T-helper 2 cell treated with Interferon-gamma antibody and Interleukin-4, amounts not matched to agents 5 μg/mL and 100 μg/mL, for 36 hours (primary cell): ENCODE results near the gene ANGEL2.

Experiments
- DNase-seq: peaks from one replicate; pipeline ENCODE4 v3.0.0; 2021; ENCODE audit warnings: low spot score
- H3K27ac Mint-ChIP-seq: one replicate; pipeline ENCODE4 v1.8.0; 2021; ENCODE audit warnings: mild to moderate bottlenecking, mixed read lengths
- H3K27me3 Mint-ChIP-seq: one replicate; pipeline ENCODE4 v1.8.0; 2021; ENCODE audit warnings: low read depth, mixed read lengths
- H3K36me3 Mint-ChIP-seq: one replicate; pipeline ENCODE4 v1.8.0; 2021; ENCODE audit warnings: low read depth, mixed read lengths
- H3K4me1 Mint-ChIP-seq: one replicate; pipeline ENCODE4 v1.8.0; 2021; ENCODE audit warnings: low read depth, mixed read lengths
- H3K4me3 Mint-ChIP-seq: one replicate; pipeline ENCODE4 v1.8.0; 2022; ENCODE audit warnings: mild to moderate bottlenecking, moderate library complexity, mixed read lengths
- H3K9me3 Mint-ChIP-seq: one replicate; pipeline ENCODE4 v1.8.0; 2021; ENCODE audit warnings: mixed read lengths

Gene ANGEL2

DNA sequence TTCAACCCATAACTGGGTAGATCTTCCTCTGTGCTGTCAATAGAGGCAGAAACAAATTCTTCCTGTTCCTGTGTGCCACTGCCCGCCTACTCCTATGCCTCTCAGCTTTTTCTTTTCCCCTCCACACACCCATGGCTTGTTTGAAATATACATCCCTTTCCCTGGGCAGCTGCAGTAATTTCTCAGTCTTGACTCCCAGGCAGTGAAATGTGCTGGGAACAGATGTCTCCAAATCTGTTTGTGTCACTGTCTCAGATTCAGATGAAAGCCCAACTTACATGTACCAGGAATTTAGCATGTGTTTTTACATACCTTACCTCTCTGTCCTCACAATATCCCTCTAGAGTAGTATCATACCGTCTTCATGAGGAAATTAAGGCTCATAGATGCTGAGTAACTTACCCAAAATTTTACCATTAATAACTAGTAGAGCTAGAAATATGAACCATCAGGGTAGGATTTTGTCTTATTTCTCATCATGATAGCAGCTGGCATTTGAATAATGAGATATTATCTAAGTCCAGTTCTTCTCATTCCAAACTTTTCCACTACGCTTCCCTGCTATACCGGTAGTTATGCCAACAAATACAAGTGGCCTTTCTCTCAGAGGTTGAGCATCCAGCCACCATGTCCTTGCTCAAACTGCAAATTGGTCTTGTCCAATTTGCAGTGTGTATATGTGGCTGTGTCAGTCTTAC lies 70.1 kb downstream of the ANGEL2 start:
- H3K27me3 Mint-ChIP-seq: peaks cover 28% of the 10 kb centered on the region
- no peak overlapping the region for H3K4me3 Mint-ChIP-seq
- H3K9me3 Mint-ChIP-seq: peaks cover 6% of the 10 kb centered on the region
- H3K36me3 Mint-ChIP-seq: peaks cover 1% of the 10 kb centered on the region
- no peak for DNase-seq
- H3K27ac Mint-ChIP-seq: no peak overlapping the region
- H3K4me1 Mint-ChIP-seq: peaks cover 6% of the 10 kb centered on the region

DNA sequence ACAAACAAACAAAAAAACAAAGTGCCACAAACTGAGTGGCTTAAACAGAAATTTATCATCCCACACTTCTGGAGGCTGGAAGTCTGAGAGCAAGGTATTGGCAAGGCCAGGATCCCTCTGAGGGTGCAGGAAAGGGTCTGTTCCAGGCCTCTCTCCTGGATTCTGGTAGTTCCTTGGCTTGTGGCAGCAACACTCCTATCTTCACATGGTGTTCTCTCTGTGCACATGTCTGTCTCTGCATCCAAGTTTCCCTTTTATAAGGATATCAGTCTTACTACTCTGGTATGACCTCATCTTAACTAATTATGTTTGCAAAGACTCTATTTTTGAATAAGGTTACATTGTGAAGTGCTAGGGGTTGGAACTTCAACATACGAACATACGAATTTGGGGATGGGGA lies 70.6 kb downstream of the ANGEL2 start:
- Mint-ChIP-seq H3K4me1 (peaks cover 3% of the 10 kb centered on the region), H3K27ac (no peak overlapping the region), H3K9me3 (peaks cover 6% of the 10 kb centered on the region), H3K27me3 (peaks cover 28% of the 10 kb centered on the region), H3K4me3 (no peak overlapping the region), H3K36me3 (no peaks in the 10 kb centered on the region)
- DNase-seq: no peak

DNA sequence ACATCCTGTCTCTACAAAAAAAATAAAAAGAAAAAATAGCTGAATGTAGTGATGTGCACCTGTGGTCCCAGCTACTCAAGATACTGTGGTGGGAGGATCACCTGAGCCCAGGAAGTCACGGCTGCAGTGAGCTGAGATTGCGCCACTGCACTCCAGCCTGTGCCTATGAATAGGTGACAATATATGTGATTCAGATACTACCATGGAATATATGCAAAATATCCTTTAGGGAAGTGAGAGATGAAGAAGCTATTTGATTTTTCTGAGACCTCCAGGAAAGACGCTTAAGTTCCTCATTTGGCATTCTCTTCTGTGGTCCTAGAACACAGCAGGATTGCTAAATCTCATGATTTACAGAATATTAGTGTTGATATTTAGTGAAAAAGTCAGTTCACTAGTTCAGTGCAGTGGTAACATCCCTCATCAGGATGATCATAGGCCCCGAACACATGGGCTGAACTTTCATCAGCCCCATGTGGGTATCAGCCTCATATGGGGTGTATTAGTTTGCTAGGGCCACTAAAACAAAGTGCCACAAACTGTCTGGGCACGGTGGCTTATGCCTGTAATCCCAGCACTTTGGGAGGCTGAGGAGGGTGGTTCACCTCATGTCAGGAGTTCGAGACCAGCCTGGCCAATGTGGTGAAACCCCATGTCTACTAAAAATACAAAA lies 71.3 kb downstream of the ANGEL2 start:
- Mint-ChIP-seq H3K27ac (no peak overlapping the region), H3K27me3 (peaks cover 24% of the 10 kb centered on the region), H3K4me3 (no peak overlapping the region), H3K9me3 (peaks cover 6% of the 10 kb centered on the region), H3K36me3 (no peaks in the 10 kb centered on the region), H3K4me1 (no peaks in the 10 kb centered on the region)
- no peak for DNase-seq

DNA sequence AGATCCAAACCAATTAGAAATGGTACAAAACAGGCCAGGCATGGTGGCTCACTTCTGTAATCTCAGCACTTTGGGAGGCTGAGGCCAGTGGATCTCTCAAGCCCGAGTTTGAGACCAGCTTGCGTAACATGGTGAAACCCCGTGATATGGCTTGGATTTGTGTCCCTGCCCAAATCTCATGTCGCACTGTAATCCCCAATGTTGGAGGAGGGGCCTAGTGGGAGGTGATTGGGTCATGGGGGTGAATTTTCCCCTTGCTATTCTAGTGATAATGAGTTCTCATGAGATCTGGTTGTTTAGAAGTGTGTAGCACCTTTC lies 72.3 kb downstream of the ANGEL2 start:
- Mint-ChIP-seq H3K9me3 (peaks cover 3% of the 10 kb centered on the region), H3K4me3 (no peak overlapping the region), H3K27ac (no peak overlapping the region), H3K27me3 (peaks cover 14% of the 10 kb centered on the region), H3K36me3 (no peaks in the 10 kb centered on the region), H3K4me1 (no peaks in the 10 kb centered on the region)
- no peak for DNase-seq

DNA sequence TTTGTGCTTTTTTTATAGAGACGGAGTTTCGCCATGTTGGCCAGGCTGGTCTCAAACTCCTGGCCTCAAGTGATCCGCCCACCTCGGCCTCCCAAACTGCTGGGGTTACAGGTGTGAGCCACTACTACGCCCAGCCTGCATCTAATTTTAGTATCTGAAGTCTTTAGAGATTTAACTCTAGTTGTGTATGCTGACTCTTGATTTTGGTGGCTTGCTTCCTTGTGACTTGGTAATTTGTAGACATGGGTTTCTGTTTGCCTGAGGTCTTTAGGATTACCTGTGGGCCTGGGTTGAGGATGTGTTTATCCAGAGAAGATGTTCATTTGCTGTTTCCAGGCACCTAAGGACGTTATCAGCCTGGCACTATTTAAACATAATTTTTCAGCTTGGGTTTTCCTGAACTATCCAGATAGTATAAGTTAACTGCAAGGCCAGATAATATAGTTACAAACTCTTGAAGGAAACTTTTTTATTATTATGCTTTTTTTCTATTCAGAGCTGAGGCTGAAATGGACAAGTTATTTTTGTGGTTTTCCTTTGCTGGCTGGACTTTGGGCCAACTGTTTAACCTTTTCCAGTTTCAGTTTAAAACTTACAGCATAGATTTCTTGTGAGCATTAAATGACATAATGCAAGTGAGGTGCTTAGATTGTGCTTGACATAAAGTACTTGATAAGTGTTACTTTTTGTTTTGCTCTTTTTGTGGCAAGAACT lies 72.8 kb downstream of the ANGEL2 start:
- H3K27me3 Mint-ChIP-seq: peaks cover 11% of the 10 kb centered on the region
- H3K27ac Mint-ChIP-seq: no peak overlapping the region
- H3K36me3 Mint-ChIP-seq: no peaks in the 10 kb centered on the region
- H3K9me3 Mint-ChIP-seq: no peaks in the 10 kb centered on the region
- H3K4me1 Mint-ChIP-seq: peaks cover 4% of the 10 kb centered on the region
- no peak for DNase-seq
- H3K4me3 Mint-ChIP-seq: no peak overlapping the region
